GM19395 (cell line): ENCODE data around the gene POU2F1.

Experiments used
- ATAC-seq: cut with Tn5 transposase; IDR thresholded peaks from one replicate; pipeline ENCODE4 v1.9.1; 2021; ENCODE audit warnings: mild to moderate bottlenecking, moderate library complexity; ENCODE audit not compliant: unreplicated experiment

POU2F1 gene

DNA sequence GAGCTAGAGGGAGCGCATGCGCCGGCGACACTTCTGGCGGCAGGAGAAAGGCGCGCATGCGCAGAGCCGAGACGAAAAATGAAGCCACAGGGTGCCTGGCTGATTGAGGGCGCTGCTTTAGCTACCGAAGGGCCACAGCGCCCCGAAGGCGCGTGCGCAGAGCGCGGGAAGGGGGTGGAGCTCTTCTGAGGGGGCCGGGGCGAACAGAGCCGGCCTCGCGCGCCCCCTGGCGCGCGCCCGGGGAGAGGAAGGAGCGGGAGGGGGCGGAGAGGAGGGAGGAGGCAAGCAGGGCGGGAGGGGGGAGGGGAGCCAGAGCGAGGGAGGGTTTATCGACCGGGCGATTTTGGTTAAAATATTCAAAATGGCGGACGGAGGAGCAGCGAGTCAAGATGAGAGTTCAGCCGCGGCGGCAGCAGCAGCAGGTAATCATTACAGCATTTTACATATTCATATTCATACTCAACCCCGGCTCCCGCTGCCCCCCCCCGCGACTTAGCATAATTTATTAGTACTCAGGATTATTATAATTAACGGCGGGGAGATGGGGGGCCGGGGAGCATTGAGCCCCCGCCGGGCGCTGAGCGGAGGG is at the start of gene POU2F1:
Gene POU2F1 (plus strand): TSS at position 350 of the 589 bp plus-strand sequence. CDS start 12 bp downstream, at position 362.
- peak; percentile 54 for ATAC-seq

DNA sequence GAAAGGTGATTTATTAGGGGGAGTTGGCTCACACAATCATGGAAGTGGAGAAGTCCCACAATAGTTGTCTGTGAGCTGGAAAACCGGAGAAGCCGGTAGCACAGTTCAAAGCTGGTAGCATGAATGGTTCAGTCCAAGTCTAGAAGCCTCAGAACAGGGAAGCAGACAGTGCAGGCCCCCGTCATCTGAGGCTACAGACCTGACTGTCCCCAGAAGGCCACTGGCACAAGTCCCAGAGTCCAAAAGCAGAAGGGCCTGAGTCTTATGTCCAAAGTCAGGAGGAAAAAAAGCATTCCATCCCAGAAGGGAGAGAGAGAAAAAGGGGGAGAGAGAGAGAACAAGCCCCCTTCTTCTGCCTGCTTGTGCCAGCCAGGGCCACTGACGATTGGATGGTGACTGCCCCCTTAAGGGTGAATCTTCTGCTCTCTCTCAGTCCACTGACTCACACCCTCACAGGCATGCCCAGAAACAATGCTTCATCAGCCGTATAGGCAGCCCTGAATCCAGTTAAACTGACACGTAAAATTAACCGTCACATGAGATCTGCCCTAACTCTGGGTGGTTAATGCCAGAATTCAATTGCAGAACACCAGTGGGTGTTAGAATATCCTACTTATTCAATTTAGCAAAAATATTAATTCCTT is 49.3 kb upstream of the POU2F1 start:
- no peak for ATAC-seq

DNA sequence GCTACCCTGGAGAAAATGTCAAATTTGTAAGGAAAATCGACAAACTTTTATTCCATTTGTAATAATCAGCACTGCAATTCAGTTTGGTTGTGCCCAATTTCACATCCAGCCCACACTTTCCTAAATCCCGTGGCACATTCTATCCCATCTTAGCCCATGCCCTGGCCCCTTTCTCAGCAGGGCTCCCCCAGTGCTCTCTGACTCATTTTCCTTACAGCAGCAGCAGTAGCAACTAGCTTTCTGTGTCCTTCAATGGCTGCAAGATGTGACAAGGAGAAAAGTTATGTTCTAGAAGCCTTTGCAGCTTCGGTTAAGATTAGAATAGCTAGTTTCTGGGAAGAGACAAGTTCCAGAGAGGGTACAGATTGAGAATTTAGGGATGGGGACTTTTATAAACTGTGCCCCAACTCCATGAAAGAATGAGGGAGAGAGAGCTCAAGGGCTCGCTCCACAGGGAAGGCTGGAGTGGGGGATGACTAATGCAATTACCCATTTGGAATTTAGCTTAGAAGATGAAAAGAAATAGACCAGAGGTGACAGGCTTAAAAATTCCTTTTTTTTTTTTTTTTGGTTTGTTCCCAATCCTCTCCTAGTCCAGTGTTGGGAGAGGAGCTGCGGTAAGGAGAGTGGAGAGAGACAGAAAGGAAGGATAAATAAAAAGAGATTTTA is 47.0 kb upstream of the POU2F1 start:
- no peak for ATAC-seq

DNA sequence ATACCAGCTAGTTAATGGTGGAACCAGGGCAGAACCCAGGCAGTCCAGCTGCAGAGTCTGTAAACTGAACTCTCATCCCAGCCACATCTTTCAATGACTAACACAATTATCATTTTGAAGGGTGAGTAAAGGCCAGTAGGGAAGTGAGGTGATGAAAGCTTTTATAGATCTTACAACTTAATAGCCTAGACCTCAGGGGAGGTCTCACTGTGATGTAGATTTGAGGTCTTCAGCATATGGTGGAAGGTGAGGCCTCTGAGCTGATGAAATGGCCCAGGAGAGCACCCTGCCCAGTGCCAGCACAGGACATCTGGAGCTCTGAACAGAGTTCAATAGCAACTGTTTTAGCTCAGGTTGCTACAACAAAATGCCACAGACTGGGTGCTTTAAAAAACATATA is 44.8 kb upstream of the POU2F1 start:
- ATAC-seq: no peak

DNA sequence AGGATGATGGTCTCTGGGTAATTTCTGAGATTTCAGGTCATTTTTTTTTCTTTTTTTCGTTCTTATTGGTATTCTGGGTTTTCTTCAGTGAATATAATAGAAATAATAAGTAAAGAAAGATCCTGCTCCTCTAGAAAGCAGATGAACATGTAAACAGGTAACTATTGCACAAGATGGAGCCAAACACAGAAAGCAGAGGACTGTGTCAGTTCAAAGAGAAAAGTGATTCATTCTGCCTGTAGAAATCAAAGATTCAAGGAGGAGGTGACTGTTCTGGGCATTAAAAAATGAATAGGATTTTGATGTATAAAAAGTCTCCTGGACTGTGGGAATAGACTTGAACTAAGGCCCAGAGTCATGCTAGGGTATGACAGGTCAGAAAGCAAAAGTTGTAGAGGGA is 41.9 kb upstream of the POU2F1 start:
- no peak for ATAC-seq

DNA sequence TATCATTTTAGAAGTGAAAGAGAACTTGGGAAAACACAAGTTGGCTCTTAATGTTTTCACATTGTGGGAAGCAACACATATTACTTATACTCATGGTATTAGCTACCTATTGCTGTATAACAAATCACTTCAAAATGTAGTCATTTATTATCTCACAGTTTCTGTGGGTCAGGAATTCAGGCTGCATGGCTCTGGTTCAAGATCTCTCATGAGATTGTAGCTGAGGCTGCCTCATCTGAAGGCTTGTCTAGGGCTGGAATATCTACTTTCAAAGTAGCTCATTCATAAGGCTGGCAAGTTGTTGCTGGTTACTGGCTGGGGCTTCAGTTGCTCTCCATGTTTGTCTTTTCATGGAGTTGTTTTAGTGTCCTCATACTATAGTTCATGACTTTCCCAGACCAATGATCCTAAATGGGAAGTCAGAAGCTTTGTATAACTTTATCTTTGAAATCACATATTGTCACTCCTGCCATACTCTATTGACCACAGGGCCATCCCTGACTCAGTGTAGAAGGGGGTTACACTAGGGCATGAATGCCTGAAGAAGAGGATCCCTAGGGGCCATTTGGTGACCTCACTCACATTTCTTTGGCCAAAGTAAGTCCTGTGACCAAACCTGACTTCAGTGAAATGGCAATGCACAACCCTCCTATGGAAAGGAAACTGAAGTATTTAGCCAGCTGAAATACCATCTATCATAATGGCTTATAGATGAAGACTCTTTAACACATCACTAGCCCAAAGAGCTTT is 37.9 kb upstream of the POU2F1 start:
- no peak for ATAC-seq

GRCh38 chr1:167184081-167184480 is 36.6 kb upstream of the POU2F1 start:
- ATAC-seq: no peak

GRCh38 chr1:167185062-167185461 is 35.6 kb upstream of the POU2F1 start:
- ATAC-seq: no peak

- no peak for ATAC-seq
These were observed 34.6 kb upstream of the POU2F1 start for GRCh38 chr1:167185974-167186657.

GRCh38 chr1:167186771-167187170 is 33.9 kb upstream of the POU2F1 start:
- ATAC-seq: no peak

GRCh38 chr1:167190747-167191237 is 29.9 kb upstream of the POU2F1 start:
- ATAC-seq: no peak

- no peak for ATAC-seq
These were observed 28.7 kb upstream of the POU2F1 start for GRCh38 chr1:167191958-167192357.

GRCh38 chr1:167194182-167194581 is 26.5 kb upstream of the POU2F1 start:
- no peak for ATAC-seq

DNA sequence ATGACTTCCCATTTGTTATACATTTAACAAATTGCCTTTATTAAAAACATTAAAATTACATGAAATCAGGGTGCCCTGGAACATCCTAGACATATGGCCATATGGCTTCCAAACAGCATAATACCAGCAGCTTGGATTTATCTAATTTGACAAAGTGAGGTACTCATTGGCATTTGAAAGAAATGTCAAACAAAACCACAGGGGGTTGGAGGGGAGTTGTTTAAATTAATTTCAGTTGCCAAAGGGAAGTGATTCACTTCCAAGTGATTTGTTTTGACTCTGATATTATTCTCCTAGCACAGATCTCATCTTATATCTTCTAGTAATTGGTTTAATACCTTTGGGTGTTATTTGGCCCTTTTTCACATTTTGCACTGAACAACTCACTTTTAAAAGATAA is 24.5 kb upstream of the POU2F1 start:
- no peak for ATAC-seq

DNA sequence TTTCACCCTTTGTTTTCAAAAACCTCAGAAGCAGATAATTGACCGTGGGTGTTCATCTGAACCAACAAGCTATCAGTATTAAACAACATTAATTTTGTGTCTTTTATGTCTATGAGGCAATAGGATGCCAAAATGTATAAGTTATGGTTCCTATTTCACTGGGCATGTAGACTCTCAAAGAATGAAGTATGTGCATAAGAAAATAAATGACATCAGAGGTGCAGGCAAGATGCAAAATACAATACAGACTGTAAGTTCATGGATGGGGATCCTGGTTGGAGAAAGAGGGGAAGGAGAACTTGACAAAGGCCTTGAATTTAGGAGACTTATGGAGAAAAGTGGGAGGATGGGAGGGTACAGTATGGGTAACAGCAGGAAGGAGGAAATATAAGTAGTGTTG is 23.4 kb upstream of the POU2F1 start:
- no peak for ATAC-seq

DNA sequence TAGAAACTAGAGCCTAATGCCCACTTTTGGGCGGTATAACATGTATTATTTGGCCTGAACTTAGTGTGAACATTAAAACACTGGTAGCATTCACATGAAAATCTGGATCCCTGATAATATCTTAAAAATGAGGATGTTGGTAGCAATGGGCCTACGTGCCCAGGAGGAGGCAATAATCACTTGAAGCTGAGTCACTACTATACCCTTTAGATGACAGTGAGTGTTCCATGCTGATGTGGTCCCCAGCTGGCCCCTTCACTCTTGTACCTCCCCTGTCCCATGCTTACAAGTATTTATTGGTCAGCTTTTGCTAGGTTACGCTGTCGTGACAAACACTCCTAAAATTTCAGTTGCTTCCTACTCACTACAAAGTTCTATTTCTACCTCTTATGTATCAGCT is 23.0 kb upstream of the POU2F1 start:
- ATAC-seq: no peak

GRCh38 chr1:167198518-167199133 is 22.1 kb upstream of the POU2F1 start:
- ATAC-seq: no peak

GRCh38 chr1:167199656-167200055 is 21.0 kb upstream of the POU2F1 start:
- ATAC-seq: no peak

- ATAC-seq: no peak
These were observed 20.4 kb upstream of the POU2F1 start for GRCh38 chr1:167200272-167200671.

GRCh38 chr1:167200749-167201148 is 19.9 kb upstream of the POU2F1 start:
- no peak for ATAC-seq
